K562 (cell line): ENCODE results near the gene ZNRF3. TPM values are rescaled to one million over a fixed set of nuclear protein-coding genes. Genes with fewer than 3 reads are reported as not detected.

Source experiments
- ATAC-seq: fragments of 200-7000 bp; cut with Tn5 transposase; 3 replicates; pipeline ENCODE4 v1.9.1; 2020; ENCODE audit warnings: moderate library complexity
- BruUV-seq: library from RNA; stranded (reverse); fragments of 400-500 nt; replicated peaks from 2 replicates; lab custom pipeline; 2021; lab: Mats Ljungman, UMichigan
- CTCF ChIA-PET: fragments of 300-600 bp; formaldehyde crosslinking; extraction: SDS; loops from one replicate; lab custom pipeline; 2021; ENCODE audit warnings: low intra/inter-chr PET ratio; lab: Yijun Ruan, JAX
- POLR2A ChIA-PET: fragments of 300-600, 350-650 bp; sonication (Branson Sonifier 250); formaldehyde crosslinking; extraction: SDS; loops from one replicate; lab custom pipeline; 2021; ENCODE audit warnings: antibody characterized with exemption, inconsistent platforms; lab: Yijun Ruan, JAX
- DNase-seq, 4 experiments: peaks; one replicate each; pipeline versions ENCODE4 v3.0.0 to v3.0.0-alpha.2; 2011 to 2018; ENCODE audit warnings: low spot score in 3 of 4, mixed read lengths in 3 of 4; ENCODE audit errors: extremely low read depth in 1 of 4
- FAIRE-seq: peaks from 2 replicates; lab custom pipeline; 2011; peaks lifted over from hg19 to GRCh38; lab: Jason Lieb, UNC
- H2AFZ ChIP-seq: 2 replicates; pipeline ENCODE4 v1.6.0; 2011; ENCODE audit warnings: low read depth, low read length, control low read depth, inconsistent platforms
- H3K27ac ChIP-seq: fragments of 200-600 bp; 3 replicates; pipeline ENCODE4 v1.8.0; 2011; ENCODE audit warnings: low read depth, mild to moderate bottlenecking, control low read depth, inconsistent platforms, low read length, moderate library complexity, mixed read lengths; ENCODE audit errors: extremely low read depth
- H3K27me3 ChIP-seq, 2 experiments: fragments of 300-600 bp in 1 of 2; 2 replicates in 1 of 2; 3 replicates in 1 of 2; pipeline versions ENCODE4 v1.6.0 to v1.8.0; 2011; ENCODE audit warnings: inconsistent platforms in 2 of 2, low read length in 2 of 2, mild to moderate bottlenecking in 1 of 2, mixed read lengths in 1 of 2, moderate library complexity in 1 of 2; ENCODE audit not compliant: control insufficient read depth in 2 of 2, insufficient read depth in 2 of 2
- H3K36me3 ChIP-seq: fragments of 300-600 bp; 3 replicates; pipeline ENCODE4 v1.8.0; 2011; ENCODE audit warnings: mild to moderate bottlenecking, low read length, inconsistent platforms; ENCODE audit not compliant: control insufficient read depth, insufficient read depth
- H3K4me1 ChIP-seq, 2 experiments: fragments of 200-600 bp in 1 of 2; replicated peaks in 1 of 2; 2 replicates in 1 of 2; 3 replicates in 1 of 2; pipeline versions ENCODE4 v1.5.1 to v1.8.0; 2011; ENCODE audit warnings: inconsistent platforms in 2 of 2, low read length in 2 of 2, mild to moderate bottlenecking in 1 of 2, mixed read lengths in 1 of 2, moderate library complexity in 1 of 2; ENCODE audit not compliant: control insufficient read depth in 2 of 2, insufficient read depth in 2 of 2
- H3K4me2 ChIP-seq: 2 replicates; pipeline ENCODE4 v1.6.1; 2011; ENCODE audit warnings: low read length, control low read depth, inconsistent platforms, mixed read lengths; ENCODE audit not compliant: insufficient read depth
- H3K4me3 ChIP-seq: fragments of 200-600 bp; sonication (generic), shearing (Covaris generic); 2 replicates; pipeline ENCODE4 v1.5.1; 2016; ENCODE audit warnings: control low read depth, inconsistent platforms
- H3K79me2 ChIP-seq: fragments of 200-600 bp; 3 replicates; pipeline ENCODE4 v1.8.0; 2011; ENCODE audit warnings: low read length, inconsistent platforms; ENCODE audit not compliant: control insufficient read depth, insufficient read depth
- H3K9ac ChIP-seq, 2 experiments: 2 replicates each; pipeline versions ENCODE4 v1.6.0 to v1.6.1; 2011; ENCODE audit warnings: low read depth in 2 of 2, low read length in 2 of 2, control low read depth in 1 of 2, inconsistent platforms in 1 of 2, mild to moderate bottlenecking in 1 of 2, mixed read lengths in 1 of 2; ENCODE audit not compliant: insufficient read depth in 1 of 2
- H3K9me1 ChIP-seq: one replicate; pipeline ENCODE4 v1.6.0; 2011; ENCODE audit warnings: inconsistent platforms, mild to moderate bottlenecking, low read length, moderate library complexity; ENCODE audit not compliant: control insufficient read depth, insufficient read depth
- H3K9me3 ChIP-seq: replicated peaks from 2 replicates; pipeline ENCODE4 v1.5.1; 2011; ENCODE audit warnings: low read depth, low read length, inconsistent platforms; ENCODE audit not compliant: control insufficient read depth, insufficient read depth
- H4K20me1 ChIP-seq: replicated peaks from 2 replicates; pipeline ENCODE4 v1.6.1; 2011; ENCODE audit warnings: low read length, inconsistent platforms, mixed read lengths; ENCODE audit not compliant: control insufficient read depth, insufficient read depth
- CEBPG ChIP-seq, 3 experiments: fragments of 200-800 bp in 1 of 3; sonication (Bioruptor generic) in 1 of 3; sonication (generic) in 1 of 3; formaldehyde crosslinking in 1 of 3; IDR thresholded peaks in 2 of 3; conservative IDR thresholded peaks in 1 of 3; 2 replicates each; pipeline versions ENCODE4 v1.6.1 to v1.8.0; 2016 to 2022; ENCODE audit warnings: missing compliant biosample characterization in 2 of 3, missing genetic modification characterization in 2 of 3, mild to moderate bottlenecking in 1 of 3, missing genetic modification reagents in 1 of 3
- DIDO1 ChIP-seq: fragments of 450-650 bp; IDR thresholded peaks from 2 replicates; pipeline ENCODE4 v1.6.1; 2016; ENCODE audit warnings: low read depth, missing biosample characterization, missing genetic modification characterization
- GABPB2 ChIP-seq: fragments of 250-450 bp; sonication (Bioruptor Pico); conservative IDR thresholded peaks from 2 replicates; pipeline ENCODE4 v1.5.1; 2021; ENCODE audit warnings: mild to moderate bottlenecking
- GTF2A2 ChIP-seq: IDR thresholded peaks from 2 replicates; pipeline ENCODE4 v1.6.1; 2016; ENCODE audit warnings: mild to moderate bottlenecking, missing genetic modification characterization, missing compliant biosample characterization
- IRF1 ChIP-seq: sonication (generic); formaldehyde crosslinking; IDR thresholded peaks from 2 replicates; pipeline ENCODE4 v1.8.0; 2022; ENCODE audit warnings: missing genetic modification reagents, mild to moderate bottlenecking, borderline replicate concordance
- IRF2 ChIP-seq: sonication (generic); formaldehyde crosslinking; IDR thresholded peaks from 2 replicates; pipeline ENCODE4 v1.8.1; 2022; ENCODE audit warnings: mild to moderate bottlenecking, missing genetic modification reagents
- MAFK ChIP-seq: IDR thresholded peaks from 2 replicates; pipeline ENCODE4 v1.6.1; 2011; ENCODE audit warnings: low read length, improper control_type of control experiment
- PTBP1 ChIP-seq: fragments of 200-400 bp; formaldehyde crosslinking; IDR thresholded peaks from 2 replicates; pipeline ENCODE4 v1.6.1; 2017; ENCODE audit warnings: low read depth, low read length
- RAD21 ChIP-seq, 2 experiments: fragments of 250-450 bp in 1 of 2; fragments of 450-650 bp in 1 of 2; sonication (Bioruptor Pico) in 1 of 2; formaldehyde crosslinking in 1 of 2; IDR thresholded peaks in 1 of 2; conservative IDR thresholded peaks in 1 of 2; 2 replicates each; pipeline versions ENCODE4 v1.4.0 to v1.8.0; 2020 to 2022; ENCODE audit warnings: mild to moderate bottlenecking in 2 of 2, moderate library complexity in 1 of 2
- TCF3 ChIP-seq: sonication (generic); formaldehyde crosslinking; IDR thresholded peaks from 2 replicates; pipeline ENCODE4 v1.4.0; 2020; ENCODE audit warnings: mild to moderate bottlenecking, missing genetic modification reagents
- TCF7 ChIP-seq: sonication (generic); IDR thresholded peaks from 2 replicates; pipeline ENCODE4 v1.6.1; 2016; ENCODE audit warnings: antibody characterized with exemption, borderline replicate concordance
- ZBTB43 ChIP-seq: sonication (generic); formaldehyde crosslinking; IDR thresholded peaks from 2 replicates; pipeline ENCODE4 v1.8.0; 2023; ENCODE audit warnings: mild to moderate bottlenecking, missing genetic modification reagents
- ZBTB7A ChIP-seq: IDR thresholded peaks from 2 replicates; pipeline ENCODE4 v1.6.1; 2011; ENCODE audit warnings: low read depth, mild to moderate bottlenecking, low read length, moderate library complexity, borderline replicate concordance; ENCODE audit not compliant: control insufficient read depth
- WGBS: fragments of 100-300 bp; shearing (Covaris generic); methylation state at CpG from one replicate; pipeline ENCODE4 v1.1.6; 2016; ENCODE audit warnings: low coverage, mixed read lengths; ENCODE audit not compliant: insufficient coverage; ENCODE audit errors: missing lambda C conversion rate; 5-methylcytosine and 5-hydroxymethylcytosine counted together
- in situ Hi-C: fragments of 300-500 bp; cut with MboI; formaldehyde crosslinking; loops from 4 replicates; pipeline ENCODE4 v1.15.0; 2018; ENCODE audit warnings: inconsistent platforms, mixed read lengths
- intact Hi-C: fragments of 100-400 bp; cut with micrococcal nuclease; formaldehyde crosslinking; loops from 2 replicates; pipeline ENCODE4 v1.14.2; 2022
- polyA plus RNA-seq, 8 experiments: library from polyadenylated mRNA; depleted of rRNA in 4 of 8; stranded (reverse) in 5 of 8; unstranded in 3 of 8; fragments of >200 nt; fragmentation: Nextera tagmentation in 2 of 8; fragmentation: Illumina TruSeq in 1 of 8; extraction: Ambion mirVana in 2 of 8; extraction: Trizol in 1 of 8; gene quantifications; 2 replicates each; pipeline versions ENCODE4 v1.2.1 to v1.2.3, GENCODE V29; 2011 to 2014; ENCODE audit warnings: inconsistent platforms in 1 of 8, missing spikeins in 1 of 8
- total RNA-seq, 7 experiments: library from RNA; depleted of rRNA in 6 of 7; stranded (reverse); fragments of >200 nt in 6 of 7; fragmentation: Illumina TruSeq in 2 of 7; extraction: Trizol in 2 of 7; gene quantifications; 2 replicates each; pipeline versions ENCODE4 v1.2.1 to v1.2.3, GENCODE V29; 2011 to 2021; ENCODE audit warnings: low replicate concordance in 1 of 7
- TF ChIP-seq, protein P1 (sequence below): fragments of 450-650 bp; IDR thresholded peaks from 2 replicates; pipeline ENCODE4 v1.6.1; 2016; ENCODE audit warnings: low read depth, mild to moderate bottlenecking, moderate library complexity

The ZNRF3 gene
- total and polyA plus RNA-seq, 9 of the 15 experiments (the other 6 are each of a cell fraction or from before 2014, with no cell fraction given), result 0.41 to 5.9 (median 1.7) TPM

GRCh38 chr22:28838971-28839370, 44.4 kb upstream of the ZNRF3 start:
- H3K79me2 ChIP-seq, result no peaks in the 10 kb centered on the region
- H3K4me2 ChIP-seq, result no peak overlapping the region
- H3K27ac ChIP-seq, result no peak overlapping the region
- intact Hi-C loops (no loop called here), in situ Hi-C loops (loop anchor here (10.0 kb wide), 1 partner anchor 814 kb away; no protein-coding TSS in a partner anchor)
- no peak for ATAC-seq
- no peaks in the 10 kb centered on the region for H3K9me3 ChIP-seq
- H3K9ac ChIP-seq, result no peak overlapping the region
- no peak for FAIRE-seq
- no TSS peak for BruUV-seq
- H3K36me3 ChIP-seq, result no peaks in the 10 kb centered on the region
- H2AFZ ChIP-seq, result no peak overlapping the region
- CTCF ChIA-PET, result no interaction called here
- TF ChIP-seq ZBTB7A (no peak), TCF7 (no peak), IRF2 (no peak), MAFK (no peak), GABPB2 (CRISPR knock-in tag) (no peak), IRF1 (no peak), RAD21 (CRISPR knock-in tag; conservative IDR thresholded peaks at IDR 0.05 in 1 of 2, IDR thresholded peaks at IDR 0.05 in 1 of 2) (no peak), ZBTB43 (CRISPR knock-in tag) (no peak), TCF3 (CRISPR knock-in tag) (no peak), GTF2A2 (no peak), PTBP1 (no peak), DIDO1 (tag) (no peak), CEBPG (CRISPR knock-in tag; IDR thresholded peaks at IDR 0.05) (no peak), CEBPG (tag; conservative IDR thresholded peaks at IDR 0.05 in 1 of 2, IDR thresholded peaks at IDR 0.05 in 1 of 2) (no peak)
- TF ChIP-seq, protein P1, sequence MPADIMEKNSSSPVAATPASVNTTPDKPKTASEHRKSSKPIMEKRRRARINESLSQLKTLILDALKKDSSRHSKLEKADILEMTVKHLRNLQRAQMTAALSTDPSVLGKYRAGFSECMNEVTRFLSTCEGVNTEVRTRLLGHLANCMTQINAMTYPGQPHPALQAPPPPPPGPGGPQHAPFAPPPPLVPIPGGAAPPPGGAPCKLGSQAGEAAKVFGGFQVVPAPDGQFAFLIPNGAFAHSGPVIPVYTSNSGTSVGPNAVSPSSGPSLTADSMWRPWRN, result no peak
- TF ChIP-seq, all 486 proteins: peak for 0
- Histone ChIP-seq H3K9me1 (no peaks in the 10 kb centered on the region), H3K4me3 (no peak overlapping the region), H3K4me1 (peaks cover 0 to 4% of the 10 kb centered on the region in 2 experiments; a peak in 1 of 5 replicates), H4K20me1 (no peaks in the 10 kb centered on the region), H3K27me3 (no peaks in the 10 kb centered on the region)
- POLR2A ChIA-PET, result no interaction called here
- no peak for DNase-seq
- 25% methylated on average over 4 of the region's 5 CpGs for WGBS
